BE2C (cell line): ENCODE data around the gene GLIS1.

Experiments used
- DNase-seq: peaks from one replicate; pipeline ENCODE4 v3.0.0-alpha.2; 2020
- H3K27me3 ChIP-seq: fragments of 250-450 bp; sonication (Bioruptor Pico); 2 replicates; pipeline ENCODE4 v1.5.1; 2020; ENCODE audit warnings: mild to moderate bottlenecking
- H3K36me3 ChIP-seq: fragments of 250-450 bp; sonication (Bioruptor Pico); 2 replicates; pipeline ENCODE4 v1.5.1; 2020; ENCODE audit warnings: mild to moderate bottlenecking
- H3K4me1 ChIP-seq: fragments of 250-450 bp; sonication (Bioruptor Pico); 2 replicates; pipeline ENCODE4 v1.5.1; 2020
- H3K4me3 ChIP-seq: 2 replicates; pipeline ENCODE4 v1.5.1; 2011; ENCODE audit warnings: low read depth, low read length
- H3K9me3 ChIP-seq: fragments of 250-450 bp; sonication (Bioruptor Pico); 2 replicates; pipeline ENCODE4 v1.5.1; 2020
- TF ChIP-seq, protein P1 (sequence below): IDR thresholded peaks from 2 replicates; pipeline ENCODE4 v1.5.1; 2012; ENCODE audit warnings: mild to moderate bottlenecking, low read depth, low read length

Gene GLIS1

DNA sequence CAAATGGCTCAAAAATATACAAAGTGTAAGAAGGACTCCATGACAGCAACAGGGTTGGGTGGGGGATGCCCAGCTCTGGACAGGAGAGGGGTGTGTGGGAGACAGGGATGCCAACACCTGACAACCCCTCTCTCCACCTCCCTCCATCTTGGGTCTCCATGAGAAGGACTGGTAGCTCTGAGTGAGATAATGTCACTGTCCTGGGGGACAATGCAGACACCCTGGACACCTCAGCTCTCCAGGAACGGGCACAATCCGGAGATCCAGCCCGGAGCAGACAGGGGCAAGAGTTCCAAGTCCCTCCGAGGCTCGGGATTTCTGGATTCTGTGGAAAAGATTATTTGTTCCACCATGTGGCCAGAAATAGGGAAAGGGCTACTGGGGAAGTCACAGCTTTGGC is 122.5 kb downstream of the GLIS1 start:
- no peaks in the 10 kb centered on the region for H3K4me1 ChIP-seq
- no peak overlapping the region for H3K4me3 ChIP-seq
- H3K27me3 ChIP-seq: no peaks in the 10 kb centered on the region
- H3K9me3 ChIP-seq: no peaks in the 10 kb centered on the region
- TF ChIP-seq, protein P1, sequence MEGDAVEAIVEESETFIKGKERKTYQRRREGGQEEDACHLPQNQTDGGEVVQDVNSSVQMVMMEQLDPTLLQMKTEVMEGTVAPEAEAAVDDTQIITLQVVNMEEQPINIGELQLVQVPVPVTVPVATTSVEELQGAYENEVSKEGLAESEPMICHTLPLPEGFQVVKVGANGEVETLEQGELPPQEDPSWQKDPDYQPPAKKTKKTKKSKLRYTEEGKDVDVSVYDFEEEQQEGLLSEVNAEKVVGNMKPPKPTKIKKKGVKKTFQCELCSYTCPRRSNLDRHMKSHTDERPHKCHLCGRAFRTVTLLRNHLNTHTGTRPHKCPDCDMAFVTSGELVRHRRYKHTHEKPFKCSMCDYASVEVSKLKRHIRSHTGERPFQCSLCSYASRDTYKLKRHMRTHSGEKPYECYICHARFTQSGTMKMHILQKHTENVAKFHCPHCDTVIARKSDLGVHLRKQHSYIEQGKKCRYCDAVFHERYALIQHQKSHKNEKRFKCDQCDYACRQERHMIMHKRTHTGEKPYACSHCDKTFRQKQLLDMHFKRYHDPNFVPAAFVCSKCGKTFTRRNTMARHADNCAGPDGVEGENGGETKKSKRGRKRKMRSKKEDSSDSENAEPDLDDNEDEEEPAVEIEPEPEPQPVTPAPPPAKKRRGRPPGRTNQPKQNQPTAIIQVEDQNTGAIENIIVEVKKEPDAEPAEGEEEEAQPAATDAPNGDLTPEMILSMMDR: no peak
- no peaks in the 10 kb centered on the region for H3K36me3 ChIP-seq
- no peak for DNase-seq

DNA sequence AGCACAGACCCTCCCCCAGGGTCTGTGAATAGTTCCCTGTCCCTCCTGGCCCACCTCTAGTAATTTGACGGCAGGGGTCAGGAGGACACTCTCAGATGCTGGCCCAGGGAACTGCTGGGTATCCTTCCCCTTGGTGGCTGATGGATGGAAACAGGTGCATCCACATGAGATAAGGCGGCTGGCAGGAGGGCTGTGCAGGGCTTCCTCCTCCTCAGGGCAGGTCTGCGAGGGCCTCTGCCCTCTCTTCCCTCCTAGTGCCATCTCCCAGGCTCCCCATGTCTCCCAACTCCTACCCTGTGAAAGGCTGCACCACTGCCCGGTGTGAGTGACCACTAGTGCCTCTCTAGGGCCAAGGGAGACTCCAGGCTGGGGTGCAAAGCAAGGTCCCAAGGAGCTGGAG is 123.9 kb downstream of the GLIS1 start:
- no peaks in the 10 kb centered on the region for H3K27me3 ChIP-seq
- no peaks in the 10 kb centered on the region for H3K9me3 ChIP-seq
- DNase-seq: no peak
- H3K4me1 ChIP-seq: no peaks in the 10 kb centered on the region
- TF ChIP-seq, protein P1: no peak
- no peaks in the 10 kb centered on the region for H3K36me3 ChIP-seq
- H3K4me3 ChIP-seq: no peak overlapping the region

DNA sequence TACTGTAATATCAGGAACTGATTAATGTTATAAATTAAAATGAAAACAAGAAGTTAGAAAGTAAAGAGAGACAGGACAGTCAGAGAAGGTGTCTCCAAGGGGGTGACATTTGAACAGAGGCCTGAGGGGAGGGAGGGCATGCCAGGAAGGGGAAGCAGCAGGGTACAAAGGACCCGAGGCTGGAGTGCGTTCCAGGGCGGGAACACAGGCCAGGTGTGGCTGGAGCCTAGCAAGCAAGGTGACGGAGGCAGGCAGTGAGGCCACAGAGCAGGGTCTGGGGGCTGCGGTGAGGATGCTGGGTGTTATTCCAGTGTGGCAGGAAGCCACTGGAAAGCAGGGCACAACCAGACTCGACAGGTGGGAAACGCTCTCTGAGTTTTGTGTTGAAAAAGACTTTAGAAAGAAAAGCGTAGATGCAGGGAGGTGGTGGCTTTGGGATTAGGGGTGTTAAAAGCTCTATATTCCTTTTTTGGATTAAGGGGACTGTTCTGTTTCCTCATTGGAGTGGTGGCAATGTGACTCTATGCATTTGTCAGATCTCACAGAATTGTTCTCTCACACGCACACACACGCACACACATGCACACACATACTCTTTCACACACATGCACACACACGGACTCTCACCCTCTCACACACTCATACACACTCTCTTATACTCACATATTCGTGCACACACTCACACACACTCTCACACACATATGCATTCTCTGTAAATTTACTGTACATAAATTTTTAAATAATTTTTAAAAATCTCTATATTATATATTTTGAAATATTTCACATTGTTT is 124.5 kb downstream of the GLIS1 start:
- Histone ChIP-seq H3K4me1 (no peaks in the 10 kb centered on the region), H3K36me3 (no peaks in the 10 kb centered on the region), H3K4me3 (no peak overlapping the region), H3K9me3 (no peaks in the 10 kb centered on the region), H3K27me3 (no peaks in the 10 kb centered on the region)
- TF ChIP-seq, protein P1: no peak
- DNase-seq: no peak

DNA sequence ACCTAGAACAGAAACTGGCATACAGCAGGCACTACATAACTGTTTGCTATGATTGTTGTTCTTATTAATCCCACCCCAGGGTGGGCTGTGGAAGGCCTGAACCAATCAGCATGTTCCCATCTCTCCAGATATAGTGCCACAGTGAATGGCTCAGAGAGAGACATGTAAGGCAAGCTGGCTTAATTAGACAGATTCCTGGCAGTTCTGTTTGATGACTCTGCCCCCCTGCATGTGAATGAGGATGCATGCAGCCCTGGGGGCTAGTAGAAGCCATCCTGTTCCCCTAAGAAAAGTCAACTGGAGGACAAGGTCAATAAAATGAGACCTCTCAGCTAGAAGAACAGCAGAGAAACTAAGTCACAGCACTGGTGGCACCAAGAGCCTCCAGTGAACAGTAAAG is 130.3 kb downstream of the GLIS1 start:
- no peak for DNase-seq
- Histone ChIP-seq H3K4me1 (no peaks in the 10 kb centered on the region), H3K27me3 (no peaks in the 10 kb centered on the region), H3K4me3 (no peak overlapping the region), H3K36me3 (no peaks in the 10 kb centered on the region), H3K9me3 (no peaks in the 10 kb centered on the region)
- TF ChIP-seq, protein P1: no peak

DNA sequence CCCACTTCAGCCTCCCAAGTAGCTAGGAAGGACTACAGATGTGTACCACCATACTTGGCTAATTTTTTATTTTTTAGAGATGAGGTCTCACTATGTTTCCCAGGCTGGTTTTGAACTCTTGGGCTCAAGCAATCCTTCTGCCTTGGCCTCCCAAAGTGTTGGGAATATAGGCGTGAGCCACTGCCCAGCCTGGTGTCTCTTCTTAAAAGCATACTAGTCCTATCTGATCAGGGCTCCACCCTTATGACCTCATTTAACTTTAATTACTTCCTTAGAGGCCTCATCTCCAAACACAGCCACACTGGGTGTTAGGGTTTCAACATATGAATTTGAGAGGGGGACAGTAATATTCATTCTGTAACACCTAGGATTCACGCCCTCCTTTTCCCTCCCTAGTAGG is 130.9 kb downstream of the GLIS1 start:
- no peaks in the 10 kb centered on the region for H3K36me3 ChIP-seq
- H3K4me3 ChIP-seq: no peak overlapping the region
- no peaks in the 10 kb centered on the region for H3K9me3 ChIP-seq
- H3K4me1 ChIP-seq: no peaks in the 10 kb centered on the region
- TF ChIP-seq, protein P1: no peak
- H3K27me3 ChIP-seq: no peaks in the 10 kb centered on the region
- no peak for DNase-seq

DNA sequence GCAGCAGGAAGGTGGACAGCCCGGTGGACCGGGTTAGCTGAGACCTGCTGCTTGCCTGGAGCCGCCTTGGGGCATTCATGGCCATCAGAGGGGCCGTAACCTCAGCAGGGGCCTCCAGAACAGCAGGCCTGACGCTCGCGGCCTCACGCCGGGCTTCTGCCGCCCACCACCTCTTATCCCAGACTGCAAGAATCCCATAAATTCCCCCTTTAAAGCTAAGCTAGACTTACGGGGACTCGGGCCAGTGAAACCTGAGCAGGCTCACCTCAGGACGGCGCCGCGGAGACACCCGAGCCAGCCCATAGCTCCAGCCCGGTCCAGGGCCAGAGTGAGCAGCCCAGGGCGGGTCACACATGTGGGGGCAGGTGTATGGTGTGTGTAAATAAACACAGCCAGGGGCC is 132.3 kb downstream of the GLIS1 start:
- no peaks in the 10 kb centered on the region for H3K36me3 ChIP-seq
- no peak overlapping the region for H3K4me3 ChIP-seq
- H3K4me1 ChIP-seq: no peaks in the 10 kb centered on the region
- DNase-seq: no peak
- no peaks in the 10 kb centered on the region for H3K9me3 ChIP-seq
- no peaks in the 10 kb centered on the region for H3K27me3 ChIP-seq
- TF ChIP-seq, protein P1: no peak
